Panc1 (cell line): ENCODE data around the gene GLS. TPM values are rescaled to one million over a fixed set of nuclear protein-coding genes. Genes with fewer than 3 reads are reported as not detected.

ENCODE experiments used
- ATAC-seq: fragments of 200-7000 bp; cut with Tn5 transposase; 2 replicates; pipeline ENCODE4 v1.9.1; 2020; ENCODE audit warnings: mild to moderate bottlenecking, moderate library complexity
- BruUV-seq: library from RNA; stranded (reverse); fragments of 400-500 nt; replicated peaks from 2 replicates; lab custom pipeline; 2021; lab: Mats Ljungman, UMichigan
- CTCF ChIA-PET: fragments of 300-600 bp; sonication (Branson Sonifier 250); formaldehyde crosslinking; loops from one replicate; lab custom pipeline; 2022; ENCODE audit warnings: antibody characterized with exemption; lab: Charles Lee
- POLR2A ChIA-PET: fragments of 300-600 bp; sonication (Branson Sonifier 250); formaldehyde crosslinking; loops from one replicate; lab custom pipeline; 2022; ENCODE audit warnings: antibody characterized with exemption; lab: Charles Lee
- DNase-seq: peaks from one replicate; pipeline ENCODE4 v3.0.0-alpha.2; 2010; ENCODE audit warnings: low read depth, low spot score
- H3K27ac ChIP-seq: 2 replicates; pipeline ENCODE4 v1.5.1; 2011; ENCODE audit warnings: mild to moderate bottlenecking, low read length, inconsistent platforms
- H3K27me3 ChIP-seq: fragments of 200-500 bp; sonication (Bioruptor generic); 2 replicates; pipeline ENCODE4 v1.6.0; 2014; ENCODE audit warnings: low read length, inconsistent platforms; ENCODE audit not compliant: control insufficient read depth, insufficient read depth
- H3K36me3 ChIP-seq: fragments of 200-500 bp; sonication (Bioruptor generic); 2 replicates; pipeline ENCODE4 v1.5.1; 2014; ENCODE audit warnings: inconsistent platforms, mild to moderate bottlenecking, low read length, moderate library complexity; ENCODE audit not compliant: control insufficient read depth, insufficient read depth
- H3K4me1 ChIP-seq: 2 replicates; pipeline ENCODE4 v1.5.1; 2011; ENCODE audit warnings: inconsistent platforms, mild to moderate bottlenecking, low read length, moderate library complexity; ENCODE audit not compliant: control insufficient read depth, insufficient read depth
- H3K4me3 ChIP-seq, 2 experiments: 2 replicates each; pipeline ENCODE4 v1.5.1; 2011 to 2012; ENCODE audit warnings: low read depth in 2 of 2, low read length in 2 of 2, mild to moderate bottlenecking in 2 of 2, inconsistent platforms in 1 of 2, moderate library complexity in 1 of 2
- H3K9me3 ChIP-seq: fragments of 200-500 bp; sonication (Bioruptor generic); 2 replicates; pipeline ENCODE4 v1.5.1; 2014; ENCODE audit warnings: low read depth, mild to moderate bottlenecking, inconsistent platforms, low read length, moderate library complexity; ENCODE audit not compliant: control insufficient read depth, insufficient read depth
- POLR2AphosphoS5 ChIP-seq: IDR thresholded peaks from 2 replicates; pipeline ENCODE4 v1.6.1; 2012; ENCODE audit warnings: mild to moderate bottlenecking, low read depth, low read length, moderate library complexity
- SIN3A ChIP-seq: IDR thresholded peaks from 2 replicates; pipeline ENCODE4 v1.6.1; 2012; ENCODE audit warnings: low read depth, mild to moderate bottlenecking, low read length, moderate library complexity, borderline replicate concordance; ENCODE audit not compliant: insufficient read depth
- TCF7L2 ChIP-seq: IDR thresholded peaks from 2 replicates; pipeline ENCODE4 v1.6.1; 2011; ENCODE audit warnings: mild to moderate bottlenecking, low read depth, low read length, inconsistent platforms
- in situ Hi-C: cut with HindIII; loops from 2 replicates; pipeline ENCODE4 v1.10.0; 2016; ENCODE audit warnings: low sequenced_read_pairs, low pct_unique_long_range_greater_than_20kb
- intact Hi-C: fragments of 100-400 bp; cut with micrococcal nuclease; formaldehyde crosslinking; loops from one replicate; pipeline ENCODE4 v1.10.0; 2022; ENCODE audit not compliant: unreplicated experiment
- total RNA-seq: library from RNA; stranded (reverse); gene quantifications from one replicate; pipeline ENCODE4 v1.2.1, GENCODE V29; 2021; ENCODE audit not compliant: unreplicated experiment
- TF ChIP-seq, protein P1 (sequence below): fragments of 450-650 bp; IDR thresholded peaks from 2 replicates; pipeline ENCODE4 v1.5.1; 2017; ENCODE audit warnings: mild to moderate bottlenecking
- TF ChIP-seq, protein P2 (sequence below), 2 experiments: IDR thresholded peaks; 2 replicates each; pipeline ENCODE4 v1.6.1; 2011 to 2012; ENCODE audit warnings: low read depth in 2 of 2, control low read depth in 1 of 2, low read length in 1 of 2, mild to moderate bottlenecking in 1 of 2, moderate library complexity in 1 of 2; ENCODE audit not compliant: insufficient read depth in 1 of 2

The GLS gene
- total RNA-seq, 1 experiment from 2014 or later = 93.9 TPM

DNA sequence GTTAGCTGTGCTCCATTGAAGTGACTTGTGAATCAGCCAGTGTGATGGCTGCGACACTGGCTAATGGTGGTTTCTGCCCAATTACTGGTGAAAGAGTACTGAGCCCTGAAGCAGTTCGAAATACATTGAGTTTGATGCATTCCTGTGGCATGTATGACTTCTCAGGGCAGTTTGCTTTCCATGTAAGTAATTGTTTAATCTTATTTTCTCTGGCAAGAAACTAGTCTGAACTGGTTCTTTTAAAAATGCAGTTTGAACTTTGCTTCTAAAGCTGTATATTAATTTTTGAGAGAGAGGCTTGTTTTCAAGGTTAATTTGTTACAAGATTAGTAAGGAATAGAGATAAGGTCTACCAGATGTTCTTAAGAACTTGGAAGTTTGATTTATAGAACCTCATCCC is 46.7 kb downstream of the GLS start:
- DNase-seq = no peak
- no peak for ATAC-seq
- intact Hi-C loops (no loop called here), in situ Hi-C loops (no loop called here)
- TF ChIP-seq, protein P1, sequence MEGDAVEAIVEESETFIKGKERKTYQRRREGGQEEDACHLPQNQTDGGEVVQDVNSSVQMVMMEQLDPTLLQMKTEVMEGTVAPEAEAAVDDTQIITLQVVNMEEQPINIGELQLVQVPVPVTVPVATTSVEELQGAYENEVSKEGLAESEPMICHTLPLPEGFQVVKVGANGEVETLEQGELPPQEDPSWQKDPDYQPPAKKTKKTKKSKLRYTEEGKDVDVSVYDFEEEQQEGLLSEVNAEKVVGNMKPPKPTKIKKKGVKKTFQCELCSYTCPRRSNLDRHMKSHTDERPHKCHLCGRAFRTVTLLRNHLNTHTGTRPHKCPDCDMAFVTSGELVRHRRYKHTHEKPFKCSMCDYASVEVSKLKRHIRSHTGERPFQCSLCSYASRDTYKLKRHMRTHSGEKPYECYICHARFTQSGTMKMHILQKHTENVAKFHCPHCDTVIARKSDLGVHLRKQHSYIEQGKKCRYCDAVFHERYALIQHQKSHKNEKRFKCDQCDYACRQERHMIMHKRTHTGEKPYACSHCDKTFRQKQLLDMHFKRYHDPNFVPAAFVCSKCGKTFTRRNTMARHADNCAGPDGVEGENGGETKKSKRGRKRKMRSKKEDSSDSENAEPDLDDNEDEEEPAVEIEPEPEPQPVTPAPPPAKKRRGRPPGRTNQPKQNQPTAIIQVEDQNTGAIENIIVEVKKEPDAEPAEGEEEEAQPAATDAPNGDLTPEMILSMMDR = no peak
- no peak for TF ChIP-seq SIN3A
- TF ChIP-seq POLR2AphosphoS5 = no peak
- TF ChIP-seq, protein P2, sequence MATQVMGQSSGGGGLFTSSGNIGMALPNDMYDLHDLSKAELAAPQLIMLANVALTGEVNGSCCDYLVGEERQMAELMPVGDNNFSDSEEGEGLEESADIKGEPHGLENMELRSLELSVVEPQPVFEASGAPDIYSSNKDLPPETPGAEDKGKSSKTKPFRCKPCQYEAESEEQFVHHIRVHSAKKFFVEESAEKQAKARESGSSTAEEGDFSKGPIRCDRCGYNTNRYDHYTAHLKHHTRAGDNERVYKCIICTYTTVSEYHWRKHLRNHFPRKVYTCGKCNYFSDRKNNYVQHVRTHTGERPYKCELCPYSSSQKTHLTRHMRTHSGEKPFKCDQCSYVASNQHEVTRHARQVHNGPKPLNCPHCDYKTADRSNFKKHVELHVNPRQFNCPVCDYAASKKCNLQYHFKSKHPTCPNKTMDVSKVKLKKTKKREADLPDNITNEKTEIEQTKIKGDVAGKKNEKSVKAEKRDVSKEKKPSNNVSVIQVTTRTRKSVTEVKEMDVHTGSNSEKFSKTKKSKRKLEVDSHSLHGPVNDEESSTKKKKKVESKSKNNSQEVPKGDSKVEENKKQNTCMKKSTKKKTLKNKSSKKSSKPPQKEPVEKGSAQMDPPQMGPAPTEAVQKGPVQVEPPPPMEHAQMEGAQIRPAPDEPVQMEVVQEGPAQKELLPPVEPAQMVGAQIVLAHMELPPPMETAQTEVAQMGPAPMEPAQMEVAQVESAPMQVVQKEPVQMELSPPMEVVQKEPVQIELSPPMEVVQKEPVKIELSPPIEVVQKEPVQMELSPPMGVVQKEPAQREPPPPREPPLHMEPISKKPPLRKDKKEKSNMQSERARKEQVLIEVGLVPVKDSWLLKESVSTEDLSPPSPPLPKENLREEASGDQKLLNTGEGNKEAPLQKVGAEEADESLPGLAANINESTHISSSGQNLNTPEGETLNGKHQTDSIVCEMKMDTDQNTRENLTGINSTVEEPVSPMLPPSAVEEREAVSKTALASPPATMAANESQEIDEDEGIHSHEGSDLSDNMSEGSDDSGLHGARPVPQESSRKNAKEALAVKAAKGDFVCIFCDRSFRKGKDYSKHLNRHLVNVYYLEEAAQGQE (IDR thresholded peaks at IDR 0.05; ENCODE audit: insufficient read depth in 1 of 2, low read depth in 2 of 2, low read length in 1 of 2) = no peak
- no peak for TF ChIP-seq TCF7L2
- no peaks in the 10 kb centered on the region for H3K4me1 ChIP-seq
- no peaks in the 10 kb centered on the region for H3K27me3 ChIP-seq
- H3K36me3 ChIP-seq = peaks cover 32% of the 10 kb centered on the region
- no peak overlapping the region for H3K4me3 ChIP-seq
- no TSS peak for BruUV-seq
- CTCF ChIA-PET = no interaction called here
- POLR2A ChIA-PET = no interaction called here
- H3K9me3 ChIP-seq = no peaks in the 10 kb centered on the region
- no peak overlapping the region for H3K27ac ChIP-seq

- Histone ChIP-seq H3K27me3 (no peaks in the 10 kb centered on the region), H3K4me3 (no peak overlapping the region), H3K9me3 (no peaks in the 10 kb centered on the region), H3K36me3 (peaks cover 33% of the 10 kb centered on the region), H3K27ac (no peak overlapping the region), H3K4me1 (no peaks in the 10 kb centered on the region)
- in situ Hi-C loops = no loop called here
- ATAC-seq = no peak
- no peak for DNase-seq
- CTCF ChIA-PET = no interaction called here
- intact Hi-C loops = no loop called here
- no peak for TF ChIP-seq SIN3A
- no peak for TF ChIP-seq POLR2AphosphoS5
- TF ChIP-seq TCF7L2 = no peak
- TF ChIP-seq, protein P1 = no peak
- TF ChIP-seq, protein P2 (IDR thresholded peaks at IDR 0.05; ENCODE audit: insufficient read depth in 1 of 2, low read depth in 2 of 2, low read length in 1 of 2) = no peak
- no TSS peak for BruUV-seq
- POLR2A ChIA-PET = no interaction called here
Observed at GRCh38 chr2:190929919-190930318, 49.3 kb downstream of the GLS start.
